Neural progenitor cell (in vitro differentiated cells): ENCODE results near the gene MAFB. TPM values are rescaled to one million over a fixed set of nuclear protein-coding genes. Genes with fewer than 3 reads are reported as not detected.

Experiments
- DNase-seq: peaks from one replicate; pipeline ENCODE4 v3.0.0-alpha.2; 2016; ENCODE audit warnings: low spot score
- H2AFZ ChIP-seq: fragments of 200-600 bp; sonication (generic); replicated peaks from 2 replicates; pipeline ENCODE4 v1.6.1; 2016; ENCODE audit warnings: antibody characterized with exemption
- H3F3A ChIP-seq: fragments of 200-600 bp; sonication (generic); 2 replicates; pipeline ENCODE4 v1.6.1; 2016; ENCODE audit warnings: antibody characterized with exemption, low read depth
- H3K27ac ChIP-seq: fragments of 200-600 bp; sonication (generic); 2 replicates; pipeline ENCODE4 v1.5.1; 2016; ENCODE audit warnings: mild to moderate bottlenecking
- H3K27me3 ChIP-seq: fragments of 200-600 bp; sonication (generic); 2 replicates; pipeline ENCODE4 v1.6.1; 2016; ENCODE audit warnings: mild to moderate bottlenecking, moderate library complexity
- H3K36me3 ChIP-seq: fragments of 200-600 bp; sonication (generic); 2 replicates; pipeline ENCODE4 v1.5.1; 2016
- H3K4me1 ChIP-seq: fragments of 200-600 bp; sonication (generic); 2 replicates; pipeline ENCODE4 v1.6.1; 2016; ENCODE audit warnings: mixed run types
- H3K4me2 ChIP-seq: fragments of 200-600 bp; sonication (generic); 2 replicates; pipeline ENCODE4 v1.6.1; 2016
- H3K4me3 ChIP-seq: fragments of 200-600 bp; sonication (generic); 2 replicates; pipeline ENCODE4 v1.5.1; 2016
- H3K79me2 ChIP-seq: fragments of 200-600 bp; sonication (generic); 2 replicates; pipeline ENCODE4 v1.6.1; 2016; ENCODE audit warnings: low read depth
- H3K9ac ChIP-seq: fragments of 200-600 bp; sonication (generic); 2 replicates; pipeline ENCODE4 v1.6.1; 2016
- H3K9me3 ChIP-seq: fragments of 200-600 bp; sonication (generic); 2 replicates; pipeline ENCODE4 v1.5.1; 2016; ENCODE audit warnings: low read depth
- H4K20me1 ChIP-seq: fragments of 200-600 bp; sonication (generic); 2 replicates; pipeline ENCODE4 v1.6.1; 2016; ENCODE audit warnings: low read depth
- H3K27ac Mint-ChIP-seq: 3 replicates; pipeline ENCODE4 v1.8.0; 2021; ENCODE audit warnings: mixed read lengths
- H3K27me3 Mint-ChIP-seq: 2 replicates; pipeline ENCODE4 v1.8.0; 2022; ENCODE audit warnings: low read depth, mild to moderate bottlenecking, inconsistent platforms, moderate library complexity, mixed read lengths; ENCODE audit not compliant: insufficient read depth
- H3K36me3 Mint-ChIP-seq: 3 replicates; pipeline ENCODE4 v1.8.0; 2021; ENCODE audit warnings: mixed read lengths
- H3K4me1 Mint-ChIP-seq: 3 replicates; pipeline ENCODE4 v1.8.0; 2021; ENCODE audit warnings: mixed read lengths
- H3K4me3 Mint-ChIP-seq: 3 replicates; pipeline ENCODE4 v1.8.0; 2021; ENCODE audit warnings: mild to moderate bottlenecking, moderate library complexity, mixed read lengths
- H3K9me3 Mint-ChIP-seq: 3 replicates; pipeline ENCODE4 v1.8.0; 2020; ENCODE audit warnings: mixed read lengths
- CTCF ChIP-seq: fragments of 200-600 bp; sonication (generic); IDR thresholded peaks from 2 replicates; pipeline ENCODE4 v1.5.1; 2017; ENCODE audit warnings: antibody characterized with exemption, mild to moderate bottlenecking
- EZH2 ChIP-seq: fragments of 200-600 bp; sonication (generic); IDR thresholded peaks from 2 replicates; pipeline ENCODE4 v1.6.1; 2017; ENCODE audit warnings: antibody characterized with exemption, mild to moderate bottlenecking, moderate library complexity
- EZH2phosphoT487 ChIP-seq: fragments of 200-600 bp; sonication (generic); IDR thresholded peaks from 2 replicates; pipeline ENCODE4 v1.6.1; 2017; ENCODE audit warnings: antibody characterized with exemption
- total RNA-seq: library from RNA; depleted of rRNA; stranded (reverse); fragments of >200 nt; gene quantifications from 2 replicates; pipeline ENCODE4 v1.2.3, GENCODE V29; 2015; ENCODE audit warnings: low replicate concordance

Gene MAFB
- total RNA-seq, 1 donor from 2014 or later: 0.64 TPM

GRCh38 chr20:40663304-40663790 is 25.7 kb downstream of the MAFB start:
- H3K9me3 ChIP-seq: no peaks in the 10 kb centered on the region
- no peak overlapping the region for H3K27ac ChIP-seq
- H3K27me3 Mint-ChIP-seq: peaks cover 12% of the 10 kb centered on the region
- H3K4me1 ChIP-seq: peaks cover 4% of the 10 kb centered on the region
- no peaks in the 10 kb centered on the region for H3K27me3 ChIP-seq
- no peak overlapping the region for H3K4me3 Mint-ChIP-seq
- no peaks in the 10 kb centered on the region for H3K36me3 Mint-ChIP-seq
- no peak overlapping the region for H2AFZ ChIP-seq
- H3K4me3 ChIP-seq: no peak overlapping the region
- no peaks in the 10 kb centered on the region for H3F3A ChIP-seq
- no peak for DNase-seq
- H3K9ac ChIP-seq: no peak overlapping the region
- H3K36me3 ChIP-seq: no peaks in the 10 kb centered on the region
- H3K9me3 Mint-ChIP-seq: no peaks in the 10 kb centered on the region
- TF ChIP-seq CTCF (no peak), EZH2phosphoT487 (no peak), EZH2 (no peak)
- peaks cover 10% of the 10 kb centered on the region for H3K4me1 Mint-ChIP-seq
- no peak overlapping the region for H3K27ac Mint-ChIP-seq
- H4K20me1 ChIP-seq: no peaks in the 10 kb centered on the region
- H3K79me2 ChIP-seq: no peaks in the 10 kb centered on the region
- no peak overlapping the region for H3K4me2 ChIP-seq

- H2AFZ ChIP-seq: no peak overlapping the region
- Mint-ChIP-seq H3K36me3 (no peaks in the 10 kb centered on the region), H3K27me3 (peaks cover 5% of the 10 kb centered on the region), H3K4me1 (peaks cover 8% of the 10 kb centered on the region), H3K9me3 (no peaks in the 10 kb centered on the region), H3K27ac (no peak overlapping the region), H3K4me3 (no peak overlapping the region)
- no peaks in the 10 kb centered on the region for H3K36me3 ChIP-seq
- no peak for DNase-seq
- TF ChIP-seq EZH2phosphoT487 (no peak), EZH2 (no peak), CTCF (no peak)
- no peaks in the 10 kb centered on the region for H3K9me3 ChIP-seq
- no peak overlapping the region for H3K9ac ChIP-seq
- H3K4me1 ChIP-seq: peaks cover 4% of the 10 kb centered on the region
- H3F3A ChIP-seq: no peaks in the 10 kb centered on the region
- no peaks in the 10 kb centered on the region for H3K27me3 ChIP-seq
- H4K20me1 ChIP-seq: no peaks in the 10 kb centered on the region
- no peaks in the 10 kb centered on the region for H3K79me2 ChIP-seq
- H3K4me3 ChIP-seq: no peak overlapping the region
- no peak overlapping the region for H3K4me2 ChIP-seq
- no peak overlapping the region for H3K27ac ChIP-seq
Measured at GRCh38 chr20:40659567-40659966, 29.5 kb downstream of the MAFB start.

- H3K36me3 Mint-ChIP-seq: no peaks in the 10 kb centered on the region
- TF ChIP-seq EZH2 (no peak), CTCF (no peak), EZH2phosphoT487 (no peak)
Measured at GRCh38 chr20:40658509-40658908, 30.5 kb downstream of the MAFB start.

More at GRCh38 chr20:40658509-40658908, 30.5 kb downstream of the MAFB start:
- no peak overlapping the region for H3K9ac ChIP-seq
- H3F3A ChIP-seq: no peaks in the 10 kb centered on the region
- H3K9me3 ChIP-seq: no peaks in the 10 kb centered on the region
- H4K20me1 ChIP-seq: no peaks in the 10 kb centered on the region
- no peak overlapping the region for H2AFZ ChIP-seq
- H3K79me2 ChIP-seq: no peaks in the 10 kb centered on the region
- no peaks in the 10 kb centered on the region for H3K36me3 ChIP-seq
- Mint-ChIP-seq H3K9me3 (no peaks in the 10 kb centered on the region), H3K27me3 (peaks cover 5% of the 10 kb centered on the region), H3K4me1 (peaks cover 5% of the 10 kb centered on the region), H3K27ac (no peak overlapping the region), H3K4me3 (no peak overlapping the region)
- no peak for DNase-seq
- H3K4me2 ChIP-seq: no peak overlapping the region
- H3K27me3 ChIP-seq: no peaks in the 10 kb centered on the region
- H3K4me3 ChIP-seq: no peak overlapping the region
- no peak overlapping the region for H3K27ac ChIP-seq
- H3K4me1 ChIP-seq: no peaks in the 10 kb centered on the region
